GM10266 (cell line): ENCODE data around the gene WDR19.

Experiments used
- DNase-seq: peaks from one replicate; pipeline ENCODE4 v3.0.0; 2012; ENCODE audit errors: extremely low spot score
- TF ChIP-seq, protein P1 (sequence below): IDR thresholded peaks from 2 replicates; pipeline ENCODE4 v1.5.1; 2012; ENCODE audit warnings: mild to moderate bottlenecking, low read depth; ENCODE audit not compliant: control insufficient read depth, insufficient read depth; ENCODE audit errors: missing control alignments

The WDR19 gene

GRCh38 chr4:39201963-39202362 is 19.6 kb downstream of the WDR19 start:
- DNase-seq: no peak
- TF ChIP-seq, protein P1, sequence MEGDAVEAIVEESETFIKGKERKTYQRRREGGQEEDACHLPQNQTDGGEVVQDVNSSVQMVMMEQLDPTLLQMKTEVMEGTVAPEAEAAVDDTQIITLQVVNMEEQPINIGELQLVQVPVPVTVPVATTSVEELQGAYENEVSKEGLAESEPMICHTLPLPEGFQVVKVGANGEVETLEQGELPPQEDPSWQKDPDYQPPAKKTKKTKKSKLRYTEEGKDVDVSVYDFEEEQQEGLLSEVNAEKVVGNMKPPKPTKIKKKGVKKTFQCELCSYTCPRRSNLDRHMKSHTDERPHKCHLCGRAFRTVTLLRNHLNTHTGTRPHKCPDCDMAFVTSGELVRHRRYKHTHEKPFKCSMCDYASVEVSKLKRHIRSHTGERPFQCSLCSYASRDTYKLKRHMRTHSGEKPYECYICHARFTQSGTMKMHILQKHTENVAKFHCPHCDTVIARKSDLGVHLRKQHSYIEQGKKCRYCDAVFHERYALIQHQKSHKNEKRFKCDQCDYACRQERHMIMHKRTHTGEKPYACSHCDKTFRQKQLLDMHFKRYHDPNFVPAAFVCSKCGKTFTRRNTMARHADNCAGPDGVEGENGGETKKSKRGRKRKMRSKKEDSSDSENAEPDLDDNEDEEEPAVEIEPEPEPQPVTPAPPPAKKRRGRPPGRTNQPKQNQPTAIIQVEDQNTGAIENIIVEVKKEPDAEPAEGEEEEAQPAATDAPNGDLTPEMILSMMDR: no peak

- DNase-seq: no peak
- TF ChIP-seq, protein P1: no peak
Measured at GRCh38 chr4:39204543-39204942, 22.2 kb downstream of the WDR19 start.

DNA sequence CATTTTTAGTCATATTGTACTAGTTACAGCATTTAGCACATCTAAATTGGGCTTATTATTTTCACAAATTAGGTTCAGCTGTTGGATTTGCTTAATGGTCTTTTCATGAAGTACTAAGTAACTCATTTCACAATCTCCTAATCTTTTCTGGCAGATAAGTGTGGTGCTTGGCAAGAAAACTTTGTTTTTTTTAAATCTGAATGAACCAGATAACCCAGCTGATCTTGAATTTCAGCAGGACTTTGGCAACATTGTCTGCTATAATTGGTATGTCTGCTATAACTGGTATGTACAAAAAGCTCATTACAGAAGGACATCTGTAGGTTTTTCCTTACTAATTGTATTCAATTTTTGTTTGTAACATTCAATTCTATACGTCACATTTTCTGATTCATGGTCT is 22.7 kb downstream of the WDR19 start:
- TF ChIP-seq, protein P1: no peak
- no peak for DNase-seq

DNA sequence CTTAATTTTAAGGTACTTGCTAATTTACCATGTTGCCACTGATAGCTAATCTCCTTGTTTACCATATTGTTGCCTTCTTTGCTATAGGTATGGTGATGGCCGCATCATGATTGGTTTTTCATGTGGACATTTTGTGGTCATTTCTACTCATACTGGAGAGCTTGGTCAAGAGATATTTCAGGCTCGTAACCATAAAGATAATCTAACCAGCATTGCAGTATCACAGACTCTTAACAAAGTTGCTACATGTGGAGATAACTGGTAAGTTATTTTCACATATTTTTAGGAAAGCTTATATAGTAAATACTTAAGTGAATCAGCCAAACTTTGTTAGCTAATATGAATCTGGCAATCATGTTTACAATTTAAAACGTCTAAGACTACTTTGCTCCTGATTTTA is 23.1 kb downstream of the WDR19 start:
- DNase-seq: no peak
- TF ChIP-seq, protein P1: no peak

- TF ChIP-seq, protein P1: no peak
Measured at GRCh38 chr4:39227906-39228305, 45.6 kb downstream of the WDR19 start.

GRCh38 chr4:39228377-39228776 is 46.0 kb downstream of the WDR19 start:
- DNase-seq: no peak
- TF ChIP-seq, protein P1: no peak

More at GRCh38 chr4:39227906-39228305, 45.6 kb downstream of the WDR19 start:
- DNase-seq: no peak

GRCh38 chr4:39230462-39230861 is 48.1 kb downstream of the WDR19 start:
- TF ChIP-seq, protein P1: no peak

GRCh38 chr4:39231660-39232059 is 49.3 kb downstream of the WDR19 start:
- TF ChIP-seq, protein P1: no peak
- DNase-seq: no peak

More at GRCh38 chr4:39230462-39230861, 48.1 kb downstream of the WDR19 start:
- no peak for DNase-seq
